GM23338 (cell line): ENCODE measurements around the gene SUGCT. TPM values are rescaled to one million over a fixed set of nuclear protein-coding genes. Genes with fewer than 3 reads are reported as not detected.

Source experiments
- ATAC-seq: fragments of 200-7000 bp; cut with Tn5 transposase; 3 replicates; pipeline ENCODE4 v1.9.1; 2020
- DNase-seq: peaks from one replicate; pipeline ENCODE4 v3.0.0-alpha.2; 2015; ENCODE audit warnings: low spot score
- H2AFZ ChIP-seq: fragments of 200-600 bp; sonication (generic); 2 replicates; pipeline ENCODE4 v1.8.0; 2016; ENCODE audit warnings: antibody characterized with exemption, mild to moderate bottlenecking, moderate library complexity
- H3F3A ChIP-seq: fragments of 200-600 bp; sonication (generic); replicated peaks from 2 replicates; pipeline ENCODE4 v1.8.0; 2017; ENCODE audit warnings: antibody characterized with exemption, mixed run types, low read depth
- H3K27ac ChIP-seq: fragments of 200-600 bp; sonication (generic); 2 replicates; pipeline ENCODE4 v1.6.1; 2016; ENCODE audit warnings: low read depth
- H3K27me3 ChIP-seq: fragments of 200-600 bp; sonication (generic); 2 replicates; pipeline ENCODE4 v1.8.0; 2016; ENCODE audit warnings: mild to moderate bottlenecking, mixed run types, moderate library complexity; ENCODE audit not compliant: insufficient read depth
- H3K36me3 ChIP-seq: fragments of 200-600 bp; sonication (generic); 2 replicates; pipeline ENCODE4 v1.8.0; 2016; ENCODE audit warnings: mild to moderate bottlenecking; ENCODE audit not compliant: insufficient read depth
- H3K4me1 ChIP-seq: fragments of 200-600 bp; sonication (generic); 2 replicates; pipeline ENCODE4 v1.8.0; 2016; ENCODE audit warnings: mild to moderate bottlenecking, moderate library complexity; ENCODE audit not compliant: insufficient read depth
- H3K4me2 ChIP-seq: fragments of 200-600 bp; sonication (generic); 2 replicates; pipeline ENCODE4 v1.7.1; 2017; ENCODE audit warnings: mixed run types
- H3K4me3 ChIP-seq: fragments of 200-600 bp; sonication (generic); 2 replicates; pipeline ENCODE4 v1.6.1; 2016; ENCODE audit warnings: mixed run types
- H3K79me2 ChIP-seq: fragments of 200-600 bp; sonication (generic); replicated peaks from 2 replicates; pipeline ENCODE4 v1.8.0; 2017; ENCODE audit warnings: mild to moderate bottlenecking; ENCODE audit not compliant: insufficient read depth
- H3K9me2 ChIP-seq: fragments of 200-600 bp; sonication (generic); 2 replicates; pipeline ENCODE4 v1.8.0; 2017; ENCODE audit not compliant: insufficient read depth
- H4K20me1 ChIP-seq: fragments of 200-600 bp; sonication (generic); replicated peaks from 2 replicates; pipeline ENCODE4 v1.8.0; 2017; ENCODE audit warnings: mild to moderate bottlenecking; ENCODE audit not compliant: insufficient read depth
- H3K27ac Mint-ChIP-seq: 2 replicates; pipeline ENCODE4 v1.8.0; 2020; ENCODE audit warnings: inconsistent platforms, mild to moderate bottlenecking, moderate library complexity, mixed read lengths
- H3K27me3 Mint-ChIP-seq: 3 replicates; pipeline ENCODE4 v1.8.0; 2022; ENCODE audit warnings: low read depth, mild to moderate bottlenecking, moderate library complexity, mixed read lengths, inconsistent platforms; ENCODE audit not compliant: insufficient read depth, poor library complexity
- H3K36me3 Mint-ChIP-seq: 3 replicates; pipeline ENCODE4 v1.8.0; 2021; ENCODE audit warnings: low read depth, mild to moderate bottlenecking, inconsistent platforms, moderate library complexity, mixed read lengths
- H3K4me1 Mint-ChIP-seq: 3 replicates; pipeline ENCODE4 v1.8.0; 2020; ENCODE audit warnings: mild to moderate bottlenecking, inconsistent platforms, mixed read lengths
- H3K4me3 Mint-ChIP-seq: 3 replicates; pipeline ENCODE4 v1.8.0; 2021; ENCODE audit warnings: moderate library complexity, mild to moderate bottlenecking, inconsistent platforms, mixed read lengths
- H3K9me3 Mint-ChIP-seq: 3 replicates; pipeline ENCODE4 v1.8.0; 2020; ENCODE audit warnings: moderate library complexity, mild to moderate bottlenecking, inconsistent platforms, mixed read lengths
- EZH2phosphoT487 ChIP-seq: fragments of 200-600 bp; sonication (generic); IDR thresholded peaks from one replicate; pipeline ENCODE4 v1.8.1; 2018; ENCODE audit warnings: antibody characterized with exemption; ENCODE audit not compliant: unreplicated experiment
- JUNB ChIP-seq: IDR thresholded peaks from one replicate; pipeline ENCODE4 v1.6.1; 2016; ENCODE audit warnings: antibody characterized with exemption; ENCODE audit not compliant: unreplicated experiment
- POLR2AphosphoS5 ChIP-seq: IDR thresholded peaks from 2 replicates; pipeline ENCODE4 v1.6.1; 2016; ENCODE audit warnings: antibody characterized with exemption, low read depth
- REST ChIP-seq: IDR thresholded peaks from one replicate; pipeline ENCODE4 v1.6.1; 2018; ENCODE audit warnings: antibody characterized with exemption; ENCODE audit not compliant: unreplicated experiment
- ZNF114 ChIP-seq: fragments of 250-450 bp; sonication (Bioruptor Pico); IDR thresholded peaks from 2 replicates; pipeline ENCODE4 v1.5.0; 2020; ENCODE audit warnings: mild to moderate bottlenecking, moderate library complexity
- ZNF331 ChIP-seq: fragments of 250-450 bp; sonication (Bioruptor Pico); IDR thresholded peaks from 2 replicates; pipeline ENCODE4 v1.5.0; 2020; ENCODE audit warnings: low read depth, mild to moderate bottlenecking, moderate library complexity
- ZNF462 ChIP-seq: fragments of 250-450 bp; sonication (Bioruptor Pico); IDR thresholded peaks from 2 replicates; pipeline ENCODE4 v1.5.0; 2020; ENCODE audit warnings: mild to moderate bottlenecking, moderate library complexity
- polyA plus RNA-seq: library from polyadenylated mRNA; unstranded; fragments of >200 nt; fragmentation: Nextera tagmentation; extraction: Ambion mirVana; gene quantifications from 2 replicates; pipeline ENCODE4 v1.2.1, GENCODE V29; 2016
- total RNA-seq: library from RNA; depleted of rRNA; stranded (reverse); fragments of >200 nt; shearing (Covaris generic); gene quantifications from 2 replicates; pipeline ENCODE4 v1.2.3, GENCODE V29; 2014
- TF ChIP-seq, protein P1 (sequence below): IDR thresholded peaks from 2 replicates; pipeline ENCODE4 v1.6.1; 2016; ENCODE audit warnings: antibody characterized with exemption

Gene SUGCT
- total and polyA plus RNA-seq, 2 experiments from 2014 or later, result 4.2 to 5.6 TPM

DNA sequence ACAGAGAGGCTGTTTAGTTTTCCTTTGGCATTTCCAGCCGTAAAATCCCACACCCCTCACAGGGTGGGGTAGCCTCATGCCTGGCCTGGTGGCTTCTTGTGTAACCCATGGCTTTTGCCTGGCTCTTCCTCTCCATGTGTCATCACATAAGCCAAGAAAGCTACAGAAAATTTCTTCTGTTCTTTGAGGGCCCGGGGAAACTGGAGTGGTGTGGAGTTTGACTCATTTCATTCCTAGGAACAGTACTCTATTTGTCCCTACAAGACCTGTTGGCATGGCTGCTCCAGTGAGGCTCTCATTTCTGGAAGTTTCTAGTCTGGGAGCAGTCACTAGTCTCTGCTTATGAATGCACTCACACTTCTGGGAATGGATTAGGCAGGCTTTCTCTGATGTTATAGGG is 523.9 kb downstream of the SUGCT start (continued):
- no peak for TF ChIP-seq ZNF462 (CRISPR knock-in tag)

GRCh38 chr7:40659231-40659630 is 524.4 kb downstream of the SUGCT start:
- no peaks in the 10 kb centered on the region for H3K4me1 ChIP-seq
- Mint-ChIP-seq H3K9me3 (no peaks in the 10 kb centered on the region), H3K27me3 (no peaks in the 10 kb centered on the region), H3K27ac (no peak overlapping the region), H3K4me1 (no peaks in the 10 kb centered on the region), H3K4me3 (no peak overlapping the region), H3K36me3 (no peaks in the 10 kb centered on the region)
- no peaks in the 10 kb centered on the region for H3K79me2 ChIP-seq
- no peak overlapping the region for H3K4me2 ChIP-seq
- no peaks in the 10 kb centered on the region for H3K9me2 ChIP-seq
- no peak for DNase-seq
- H3F3A ChIP-seq, result no peaks in the 10 kb centered on the region
- H3K4me3 ChIP-seq, result no peak overlapping the region
- H3K36me3 ChIP-seq, result no peaks in the 10 kb centered on the region
- no peaks in the 10 kb centered on the region for H4K20me1 ChIP-seq
- no peaks in the 10 kb centered on the region for H3K27me3 ChIP-seq
- H2AFZ ChIP-seq, result no peak overlapping the region
- H3K27ac ChIP-seq, result no peak overlapping the region
- ATAC-seq, result no peak
- TF ChIP-seq POLR2AphosphoS5 (no peak), ZNF331 (no peak), ZNF114 (no peak), EZH2phosphoT487 (no peak), JUNB (no peak), REST (no peak)
- TF ChIP-seq, protein P1, sequence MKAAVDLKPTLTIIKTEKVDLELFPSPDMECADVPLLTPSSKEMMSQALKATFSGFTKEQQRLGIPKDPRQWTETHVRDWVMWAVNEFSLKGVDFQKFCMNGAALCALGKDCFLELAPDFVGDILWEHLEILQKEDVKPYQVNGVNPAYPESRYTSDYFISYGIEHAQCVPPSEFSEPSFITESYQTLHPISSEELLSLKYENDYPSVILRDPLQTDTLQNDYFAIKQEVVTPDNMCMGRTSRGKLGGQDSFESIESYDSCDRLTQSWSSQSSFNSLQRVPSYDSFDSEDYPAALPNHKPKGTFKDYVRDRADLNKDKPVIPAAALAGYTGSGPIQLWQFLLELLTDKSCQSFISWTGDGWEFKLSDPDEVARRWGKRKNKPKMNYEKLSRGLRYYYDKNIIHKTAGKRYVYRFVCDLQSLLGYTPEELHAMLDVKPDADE, result no peak
